ENCODE data around the gene KCNF1. TPM values are rescaled to one million over a fixed set of nuclear protein-coding genes. Genes with fewer than 3 reads are reported as not detected.

KCNF1 gene, protein sequence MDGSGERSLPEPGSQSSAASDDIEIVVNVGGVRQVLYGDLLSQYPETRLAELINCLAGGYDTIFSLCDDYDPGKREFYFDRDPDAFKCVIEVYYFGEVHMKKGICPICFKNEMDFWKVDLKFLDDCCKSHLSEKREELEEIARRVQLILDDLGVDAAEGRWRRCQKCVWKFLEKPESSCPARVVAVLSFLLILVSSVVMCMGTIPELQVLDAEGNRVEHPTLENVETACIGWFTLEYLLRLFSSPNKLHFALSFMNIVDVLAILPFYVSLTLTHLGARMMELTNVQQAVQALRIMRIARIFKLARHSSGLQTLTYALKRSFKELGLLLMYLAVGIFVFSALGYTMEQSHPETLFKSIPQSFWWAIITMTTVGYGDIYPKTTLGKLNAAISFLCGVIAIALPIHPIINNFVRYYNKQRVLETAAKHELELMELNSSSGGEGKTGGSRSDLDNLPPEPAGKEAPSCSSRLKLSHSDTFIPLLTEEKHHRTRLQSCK
- total RNA-seq = 0.16 and 3.1 TPM in 2 replicates

DNA sequence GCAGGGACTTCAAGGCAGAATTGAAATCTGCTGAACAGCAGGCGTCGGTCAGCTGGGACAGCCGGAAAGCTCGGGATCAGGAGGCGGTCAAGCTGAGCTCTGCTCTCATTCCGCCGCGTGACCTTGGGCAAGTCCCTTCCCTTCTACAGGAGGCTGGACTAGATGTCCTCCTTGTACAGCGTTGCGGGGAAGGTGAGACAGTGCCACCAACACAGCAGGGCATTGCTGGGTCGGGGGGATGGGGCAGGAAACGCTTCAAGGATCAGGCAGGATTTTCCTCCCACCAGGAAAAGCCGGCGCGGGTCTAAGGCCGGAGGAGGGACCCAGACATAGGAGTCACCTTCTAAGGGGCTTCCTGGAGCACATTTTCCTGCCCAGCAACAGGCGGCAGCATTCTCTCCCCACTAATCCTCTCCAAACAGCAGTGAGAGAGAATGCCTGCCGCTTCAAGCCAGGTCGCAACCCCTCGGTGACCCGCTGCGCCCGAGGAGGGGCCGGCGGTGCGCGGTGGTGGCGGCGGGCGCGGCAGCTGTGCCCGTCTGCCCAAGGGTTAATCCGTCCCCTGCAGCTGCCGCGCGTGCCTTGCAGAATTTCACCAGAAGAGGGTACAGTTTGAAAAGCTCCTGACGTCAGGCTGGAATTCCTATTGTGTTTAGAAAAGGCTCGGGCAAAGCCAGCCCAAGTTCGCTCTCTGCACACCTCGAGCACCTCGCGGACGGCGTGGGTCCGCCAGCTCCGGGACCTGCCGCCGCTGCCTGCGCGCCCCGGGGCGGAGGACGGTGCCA is at the start of gene KCNF1:
Gene KCNF1 (plus strand): TSS at position 644 of the 785 bp plus-strand sequence. CDS start 493 bp downstream, outside the sequence.

Other genes with a start within 250 kb of the KCNF1 start
- gene NOL10, start 222.0 kb upstream of the KCNF1 start, total RNA-seq = 14.7 and 28.1 TPM in 2 replicates
- gene ATP6V1C2, start 190.3 kb upstream of the KCNF1 start, total RNA-seq = 0.19 and 0.32 TPM in 2 replicates
- 380 and 437 TPM in 2 replicates for gene PDIA6, start 99.1 kb upstream of the KCNF1 start, total RNA-seq
- gene SLC66A3, start 243.5 kb downstream of the KCNF1 start, total RNA-seq = 24.4 and 25.3 TPM in 2 replicates

Measured in bladder microvascular endothelial cell (primary cell).